Erythroblast (primary cell): Measurements from ENCODE around the gene ITPKB.

Source experiments
- GATA1 ChIP-seq: IDR thresholded peaks from 2 replicates; pipeline ENCODE4 v1.6.1; 2011; ENCODE audit warnings: low read depth, mild to moderate bottlenecking, control low read depth, low read length, moderate library complexity
- POLR2A ChIP-seq: IDR thresholded peaks from 2 replicates; pipeline ENCODE4 v1.6.1; 2011; ENCODE audit warnings: mild to moderate bottlenecking, low read length

GRCh38 chr1:226664413-226665101, 74.5 kb downstream of the ITPKB start:
- TF ChIP-seq POLR2A (no peak), GATA1 (no peak)
